HTR-8/SVneo (cell line): ENCODE measurements around the gene SLC39A5.

Source experiments
- DNase-seq: peaks from one replicate; pipeline ENCODE4 v3.0.0; 2011; ENCODE audit warnings: low spot score, mixed read lengths; ENCODE audit not compliant: insufficient read length
- FAIRE-seq: peaks from 2 replicates; lab custom pipeline; 2011; peaks lifted over from hg19 to GRCh38; lab: Jason Lieb, UNC

Gene SLC39A5

GRCh38 chr12:56208006-56208405 is 21.8 kb upstream of the SLC39A5 start:
- no peak for DNase-seq
- no peak for FAIRE-seq

GRCh38 chr12:56212361-56212760 is 17.5 kb upstream of the SLC39A5 start:
- DNase-seq (no peak), FAIRE-seq (no peak)

GRCh38 chr12:56213878-56214277 is 16.0 kb upstream of the SLC39A5 start:
- FAIRE-seq = no peak
- no peak for DNase-seq

GRCh38 chr12:56216461-56216860 is 13.4 kb upstream of the SLC39A5 start:
- FAIRE-seq (no peak), DNase-seq (no peak)

GRCh38 chr12:56219840-56220239 is 10.0 kb upstream of the SLC39A5 start:
- FAIRE-seq (no peak), DNase-seq (no peak)

DNA sequence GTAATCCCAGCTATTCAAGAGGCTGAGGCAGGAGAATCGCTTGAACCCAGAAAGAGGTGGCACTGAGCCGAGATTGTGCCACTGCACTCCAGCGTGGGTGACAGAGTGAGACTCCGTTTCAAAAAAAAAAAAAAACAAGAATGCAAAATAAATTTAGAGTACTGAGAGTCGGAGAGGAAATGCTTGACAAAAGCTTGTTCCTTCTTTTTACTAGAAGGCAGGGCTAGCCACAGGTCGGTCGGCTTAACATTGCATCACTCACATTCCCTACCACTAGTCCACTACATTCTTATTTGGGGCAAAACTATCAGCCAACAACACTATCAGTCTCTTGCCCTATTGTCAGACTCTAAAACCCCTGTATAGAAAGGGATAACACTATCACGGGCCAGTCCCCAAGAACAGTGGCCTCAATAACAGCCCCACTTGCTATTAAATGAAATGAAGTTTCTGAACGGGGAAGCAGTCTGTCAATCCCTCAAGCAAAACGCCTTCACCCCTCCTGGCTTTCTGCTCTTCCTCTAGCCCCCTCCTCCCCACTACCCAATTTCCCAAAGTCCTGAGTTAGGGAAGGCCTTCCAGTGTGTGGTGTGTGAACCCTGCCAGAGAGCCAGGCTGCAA is 9.1 kb upstream of the SLC39A5 start:
- DNase-seq (no peak), FAIRE-seq (no peak)

DNA sequence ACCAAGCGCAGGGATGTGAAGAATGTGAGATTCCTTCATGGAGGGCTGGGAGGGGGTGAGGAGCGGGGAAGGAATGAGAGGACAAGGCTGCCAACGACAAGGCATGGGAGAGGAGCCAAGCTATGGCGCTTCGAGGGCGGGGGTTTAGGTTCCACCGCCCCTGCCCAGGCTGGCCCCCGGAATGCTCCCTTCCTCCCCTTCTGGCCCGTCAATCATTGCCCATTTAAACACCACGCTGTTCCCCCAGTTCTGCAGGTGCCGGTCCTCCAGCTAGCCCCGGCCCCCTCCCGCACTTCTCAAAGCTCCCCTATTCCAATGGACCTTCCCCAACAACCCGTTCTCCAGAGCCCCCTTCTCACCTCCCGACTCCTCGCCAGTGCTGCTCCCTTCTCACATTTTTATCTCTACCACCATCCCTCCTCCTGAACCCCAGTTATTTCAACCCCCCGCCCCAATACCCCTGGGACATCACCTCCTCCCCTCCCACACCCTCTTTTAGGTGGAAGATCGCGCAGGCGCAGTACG is 8.6 kb upstream of the SLC39A5 start:
- FAIRE-seq (no peak), DNase-seq (peak; percentile 71)

- FAIRE-seq (peak; percentile 86), DNase-seq (peak; percentile 99)
Observed at GRCh38 chr12:56221757-56222530, 7.9 kb upstream of the SLC39A5 start, which contains the start of gene RNF41. Gene RNF41 (minus strand): TSS chr12:56221922. CDS start chr12:56214047, 7,875 bp downstream.

- DNase-seq (no peak), FAIRE-seq (no peak)
Observed at GRCh38 chr12:56222531-56222895, 7.3 kb upstream of the SLC39A5 start.

GRCh38 chr12:56223571-56224101 is 6.2 kb upstream of the SLC39A5 start:
- DNase-seq (no peak), FAIRE-seq (no peak)

- peak; percentile 80 for FAIRE-seq
- DNase-seq = peak; percentile 99
Observed at GRCh38 chr12:56224102-56224701, 5.6 kb upstream of the SLC39A5 start, which contains the start of gene NABP2. Gene NABP2 (plus strand): TSS chr12:56224342. CDS start chr12:56224857, 515 bp downstream.

DNA sequence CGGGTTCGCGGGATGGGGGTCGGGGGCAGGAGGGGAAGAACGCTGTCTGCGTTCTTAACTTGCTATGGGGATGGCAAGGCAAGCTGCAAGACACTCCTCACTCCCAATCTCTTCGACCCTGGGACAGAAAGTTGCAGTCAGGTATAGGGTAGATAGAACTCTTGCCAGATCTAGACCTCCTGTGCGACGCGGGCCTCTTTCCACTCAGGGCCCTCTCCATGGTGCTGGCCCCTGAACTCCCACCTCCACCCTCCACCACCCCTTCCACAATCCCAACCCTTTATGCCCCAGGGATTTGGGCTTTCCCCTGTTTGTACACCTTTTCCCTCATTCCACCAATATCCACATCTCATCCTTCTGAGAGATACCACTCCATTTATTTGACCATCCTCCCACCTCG is 4.9 kb upstream of the SLC39A5 start:
- DNase-seq = no peak
- FAIRE-seq = no peak

GRCh38 chr12:56229082-56229481 is 769 bp upstream of the SLC39A5 start:
- no peak for DNase-seq
- no peak for FAIRE-seq

- DNase-seq = no peak
- no peak for FAIRE-seq
Observed at GRCh38 chr12:56230432-56231183, 757 bp downstream of the SLC39A5 start.

DNA sequence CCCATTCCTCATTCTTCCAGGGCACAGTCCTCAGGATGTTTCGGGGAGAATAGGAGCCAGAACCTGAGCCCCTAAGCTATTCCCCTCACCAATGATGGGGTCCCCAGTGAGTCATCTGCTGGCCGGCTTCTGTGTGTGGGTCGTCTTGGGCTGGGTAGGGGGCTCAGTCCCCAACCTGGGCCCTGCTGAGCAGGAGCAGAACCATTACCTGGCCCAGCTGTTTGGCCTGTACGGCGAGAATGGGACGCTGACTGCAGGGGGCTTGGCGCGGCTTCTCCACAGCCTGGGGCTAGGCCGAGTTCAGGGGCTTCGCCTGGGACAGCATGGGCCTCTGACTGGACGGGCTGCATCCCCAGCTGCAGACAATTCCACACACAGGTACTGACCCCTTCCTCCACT is 1.3 kb downstream of the SLC39A5 start:
- DNase-seq (no peak), FAIRE-seq (no peak)

- FAIRE-seq (no peak), DNase-seq (no peak)
Observed at GRCh38 chr12:56234746-56235436, 5.0 kb downstream of the SLC39A5 start.

- DNase-seq (no peak), FAIRE-seq (no peak)
Observed at GRCh38 chr12:56236091-56236490, 6.2 kb downstream of the SLC39A5 start.

DNA sequence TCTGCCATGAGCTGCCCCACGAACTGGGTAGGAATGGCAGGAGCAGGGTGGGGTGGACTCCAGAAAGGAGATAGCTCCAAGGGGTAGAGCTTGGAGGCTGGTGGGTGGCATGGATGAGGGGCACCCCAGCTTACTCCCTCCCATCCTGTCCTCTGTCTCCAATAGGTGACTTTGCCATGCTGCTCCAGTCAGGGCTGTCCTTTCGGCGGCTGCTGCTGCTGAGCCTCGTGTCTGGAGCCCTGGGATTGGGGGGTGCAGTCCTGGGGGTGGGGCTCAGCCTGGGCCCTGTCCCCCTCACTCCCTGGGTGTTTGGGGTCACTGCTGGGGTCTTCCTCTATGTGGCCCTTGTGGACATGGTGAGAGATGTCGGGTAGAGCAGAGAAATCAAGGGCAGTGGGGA is 7.1 kb downstream of the SLC39A5 start:
- FAIRE-seq (no peak), DNase-seq (no peak)

DNA sequence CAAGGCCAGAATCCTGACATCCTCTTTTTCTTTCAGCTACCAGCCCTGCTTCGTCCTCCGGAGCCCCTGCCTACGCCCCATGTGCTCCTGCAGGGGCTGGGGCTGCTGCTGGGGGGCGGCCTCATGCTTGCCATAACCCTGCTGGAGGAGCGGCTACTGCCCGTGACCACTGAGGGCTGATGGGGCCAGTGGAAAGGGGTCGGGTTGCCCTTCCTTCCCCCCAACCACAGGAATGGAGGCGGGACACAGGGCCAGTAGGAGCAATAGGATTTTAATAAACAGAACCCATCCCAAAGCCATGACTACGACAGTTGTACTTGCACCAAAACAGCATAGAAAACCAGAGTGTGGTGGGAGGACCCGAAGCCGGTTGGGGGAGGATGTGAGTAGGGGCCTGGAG is 7.7 kb downstream of the SLC39A5 start:
- no peak for DNase-seq
- FAIRE-seq = no peak
